SW480 (cell line): ENCODE measurements around the gene WSB1.
"Not testable (repeated sequence)": the region's sequence is repeated elsewhere in the genome, so short reads cannot be mapped to it uniquely, and the experiment has no call there.

Experiments used
- DNase-seq: peaks from one replicate; pipeline ENCODE4 v3.0.0-alpha.2; 2016; ENCODE audit warnings: low spot score

The WSB1 gene, protein sequence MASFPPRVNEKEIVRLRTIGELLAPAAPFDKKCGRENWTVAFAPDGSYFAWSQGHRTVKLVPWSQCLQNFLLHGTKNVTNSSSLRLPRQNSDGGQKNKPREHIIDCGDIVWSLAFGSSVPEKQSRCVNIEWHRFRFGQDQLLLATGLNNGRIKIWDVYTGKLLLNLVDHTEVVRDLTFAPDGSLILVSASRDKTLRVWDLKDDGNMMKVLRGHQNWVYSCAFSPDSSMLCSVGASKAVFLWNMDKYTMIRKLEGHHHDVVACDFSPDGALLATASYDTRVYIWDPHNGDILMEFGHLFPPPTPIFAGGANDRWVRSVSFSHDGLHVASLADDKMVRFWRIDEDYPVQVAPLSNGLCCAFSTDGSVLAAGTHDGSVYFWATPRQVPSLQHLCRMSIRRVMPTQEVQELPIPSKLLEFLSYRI

DNA sequence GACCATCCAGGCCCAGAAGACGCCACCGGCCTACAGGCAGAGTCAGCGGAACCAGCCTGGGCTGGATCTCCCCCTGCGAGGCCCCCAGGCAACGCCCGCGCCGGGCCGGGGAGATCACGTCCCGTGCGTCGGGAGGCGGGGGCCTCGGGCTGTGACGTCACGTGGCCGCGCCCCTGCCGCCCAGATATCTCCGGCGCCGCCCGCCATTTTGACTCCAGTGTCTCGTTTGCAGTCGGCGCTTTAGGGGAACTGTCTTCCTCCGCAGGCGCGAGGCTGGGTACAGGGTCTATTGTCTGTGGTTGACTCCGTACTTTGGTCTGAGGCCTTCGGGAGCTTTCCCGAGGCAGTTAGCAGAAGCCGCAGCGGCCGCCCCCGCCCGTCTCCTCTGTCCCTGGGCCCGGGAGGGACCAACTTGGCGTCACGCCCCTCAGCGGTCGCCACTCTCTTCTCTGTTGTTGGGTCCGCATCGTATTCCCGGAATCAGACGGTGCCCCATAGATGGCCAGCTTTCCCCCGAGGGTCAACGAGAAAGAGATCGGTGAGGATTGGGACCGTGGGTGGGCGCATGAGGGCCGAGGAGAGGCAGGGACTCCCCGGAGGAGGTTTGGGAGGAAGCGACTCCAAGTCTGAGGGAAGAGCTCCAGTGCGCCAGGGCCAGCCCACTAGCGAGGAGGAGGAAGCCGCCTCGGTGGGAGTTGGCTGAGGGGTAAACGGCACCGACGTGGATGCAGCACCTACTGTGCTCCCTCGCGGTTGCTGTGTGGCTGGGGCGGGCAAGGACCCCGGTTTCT is at the start of gene WSB1:
Gene WSB1, plus strand, starts transcription at position 217 of the 791 bp plus-strand sequence. Its CDS starts 282 bp downstream, at position 499.
- peak; percentile 88 for DNase-seq

DNA sequence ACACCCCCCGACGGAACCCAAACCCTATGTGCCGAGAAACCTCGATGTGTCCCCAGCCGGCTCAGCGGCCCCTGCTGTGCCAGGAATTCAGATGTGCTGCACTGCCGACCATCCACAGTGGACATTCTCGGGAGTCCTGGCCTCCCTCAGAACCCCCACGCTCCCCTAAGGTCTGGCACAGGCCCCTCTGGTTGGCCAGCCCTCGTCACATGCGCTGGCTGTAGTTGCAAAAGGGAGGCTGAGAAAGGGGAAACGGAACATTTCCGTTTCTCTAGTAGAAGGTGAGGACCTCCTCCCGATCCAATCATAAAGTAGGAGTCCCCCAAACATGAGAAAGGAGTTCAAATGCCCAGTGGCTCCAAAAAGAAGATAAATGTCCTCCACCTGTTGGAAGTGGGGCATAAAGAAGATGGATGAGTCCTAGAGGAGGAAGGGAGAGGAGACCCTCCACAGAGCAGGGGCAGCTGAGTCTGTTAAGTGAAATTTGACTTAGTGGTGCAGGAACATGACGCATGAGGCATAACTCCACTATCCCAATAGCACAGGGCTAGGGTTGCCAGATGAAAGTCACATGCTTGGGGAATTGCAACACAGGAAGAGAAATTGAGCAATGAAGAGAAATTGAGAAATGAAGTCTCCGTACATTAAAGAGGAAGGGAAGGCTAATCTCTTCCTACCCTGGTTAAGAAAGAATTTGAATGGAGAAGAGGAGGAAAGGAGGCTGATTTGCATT is 49.3 kb upstream of the WSB1 start:
- peak; percentile 17 for DNase-seq

DNA sequence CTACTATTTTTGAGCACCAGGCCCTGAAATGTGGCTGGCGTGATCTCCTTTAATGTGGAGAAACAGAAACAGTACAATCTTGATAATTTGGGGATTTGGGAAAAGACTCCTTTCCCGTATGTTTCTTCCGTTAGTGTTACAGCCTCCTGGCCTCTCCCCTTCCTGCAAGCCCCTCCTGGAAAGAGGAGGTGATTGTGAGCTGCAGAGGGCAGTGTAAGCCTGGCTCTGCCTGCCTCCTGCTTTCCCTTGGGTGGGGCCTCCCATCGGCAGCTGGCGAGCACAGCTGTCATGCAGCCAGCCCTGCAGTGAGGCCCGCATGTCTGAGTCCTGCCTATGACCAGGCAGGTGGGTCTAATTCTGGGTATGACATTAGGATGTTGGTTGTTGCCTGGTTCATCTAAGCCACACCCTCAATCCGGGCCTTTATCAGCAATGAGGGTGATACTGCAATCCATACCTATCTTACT is 48.7 kb upstream of the WSB1 start:
- peak; percentile 84 for DNase-seq

DNA sequence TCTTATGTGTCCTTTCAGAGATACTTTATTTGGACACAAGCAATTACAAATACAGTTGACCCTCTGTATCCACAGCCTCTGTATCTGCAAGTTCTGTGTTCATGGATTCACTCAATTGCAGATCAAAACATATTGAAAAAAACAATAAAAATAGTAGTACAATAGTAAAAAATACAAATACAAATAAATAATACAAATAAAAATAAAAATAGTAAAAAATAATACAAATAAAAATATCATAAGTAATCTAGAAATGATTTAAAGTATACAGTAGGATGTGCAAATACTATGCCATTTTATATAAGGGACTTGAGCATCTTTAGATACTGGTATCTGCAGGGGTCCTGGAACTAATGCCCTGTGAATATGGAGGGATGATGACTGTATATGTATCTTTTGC is 47.4 kb upstream of the WSB1 start:
- no peak for DNase-seq

DNA sequence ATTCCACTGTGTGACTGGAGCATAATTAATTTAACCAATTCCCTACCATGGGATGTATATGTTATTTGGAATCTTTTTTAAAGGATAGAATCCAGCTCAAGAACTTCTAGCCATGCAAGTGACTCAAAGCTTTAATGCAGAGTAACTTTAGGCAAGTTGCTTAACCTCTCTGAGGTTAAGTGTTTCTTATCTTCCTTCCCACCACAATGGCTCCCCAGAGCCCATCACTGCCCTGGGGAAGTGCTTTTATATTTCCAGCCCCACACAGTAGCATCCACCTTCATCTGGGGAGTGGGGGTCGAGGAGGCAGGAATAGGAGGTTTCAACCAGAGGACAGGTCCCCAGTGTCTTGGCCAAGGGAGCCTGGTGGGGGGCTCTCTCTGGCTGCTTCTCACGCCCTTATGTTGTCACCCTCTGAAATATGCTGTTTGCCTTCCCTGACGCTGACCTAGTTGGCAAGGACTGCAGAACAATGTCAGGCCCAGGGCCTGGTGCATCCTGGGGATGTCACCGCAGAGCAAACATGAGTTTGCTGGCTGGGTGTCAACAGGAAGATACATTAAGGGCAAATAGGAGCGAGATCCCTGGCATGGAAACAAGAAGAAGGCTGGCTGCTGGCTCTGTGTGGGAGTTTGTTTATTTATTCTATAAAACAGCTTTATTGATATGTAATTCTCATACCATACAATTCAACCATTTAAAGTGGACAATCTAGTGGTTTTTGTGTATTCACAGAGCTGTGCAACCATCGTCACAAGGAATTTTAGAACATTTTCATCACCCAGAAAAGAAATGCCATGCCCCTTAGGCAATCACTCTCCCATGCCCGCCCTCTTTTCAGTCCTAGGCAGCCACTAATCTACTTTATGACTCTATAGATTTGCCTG is 46.6 kb upstream of the WSB1 start:
- peak; percentile 92 for DNase-seq

DNA sequence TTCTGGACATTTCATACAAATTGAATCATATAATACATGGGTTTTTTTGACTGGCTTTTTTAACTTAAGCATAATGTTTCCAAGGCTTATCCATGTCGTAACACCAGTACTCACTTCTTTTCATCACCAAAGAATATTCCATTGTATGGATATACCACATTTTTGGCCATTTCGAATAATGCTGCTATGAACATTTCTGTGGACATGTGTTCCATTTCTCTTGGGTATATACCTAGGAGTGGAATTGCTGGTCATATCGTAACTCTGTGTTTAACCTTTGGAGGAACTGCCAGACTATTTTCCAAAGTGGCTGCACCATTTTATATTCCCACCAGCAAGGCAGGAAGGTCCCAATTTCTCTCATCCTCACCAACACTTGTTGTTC is 46.0 kb upstream of the WSB1 start:
- DNase-seq, result no peak

DNA sequence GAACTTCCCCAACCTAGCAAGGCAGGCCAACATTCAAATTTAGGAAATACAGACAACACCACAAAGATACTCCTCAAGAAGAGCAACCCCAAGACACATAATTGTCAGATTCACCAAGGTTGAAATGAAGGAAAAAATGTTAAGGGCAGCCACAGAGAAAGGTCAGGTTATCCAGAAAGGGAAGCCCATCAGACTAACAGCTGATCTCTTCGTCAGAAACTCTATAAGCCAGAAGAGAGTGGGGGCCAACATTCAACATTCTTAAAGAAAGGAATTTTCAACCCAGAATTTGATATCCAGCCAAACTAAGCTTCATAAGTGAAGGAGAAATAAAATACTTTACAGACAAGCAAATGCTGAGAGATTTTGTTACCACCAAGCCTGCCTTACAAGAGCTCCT is 43.1 kb upstream of the WSB1 start:
- DNase-seq, result not testable (repeated sequence)

DNA sequence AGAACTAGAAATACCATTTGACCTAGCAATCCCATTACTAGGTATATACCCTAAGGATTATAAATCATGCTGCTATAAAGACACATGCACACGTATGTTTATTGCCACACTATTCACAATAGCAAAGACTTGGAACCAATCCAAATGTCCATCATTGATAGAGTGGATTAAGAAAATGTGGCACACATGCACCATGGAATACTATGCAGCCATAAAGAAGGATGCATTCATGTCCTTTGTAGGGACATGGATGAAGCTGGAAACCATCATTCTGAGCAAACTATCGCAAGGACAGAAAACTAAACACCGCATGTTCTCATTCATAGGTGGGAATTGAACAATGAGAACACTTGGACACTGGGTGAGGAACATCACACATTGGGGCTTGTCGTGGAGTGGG is 39.1 kb upstream of the WSB1 start:
- not testable (repeated sequence) for DNase-seq

DNA sequence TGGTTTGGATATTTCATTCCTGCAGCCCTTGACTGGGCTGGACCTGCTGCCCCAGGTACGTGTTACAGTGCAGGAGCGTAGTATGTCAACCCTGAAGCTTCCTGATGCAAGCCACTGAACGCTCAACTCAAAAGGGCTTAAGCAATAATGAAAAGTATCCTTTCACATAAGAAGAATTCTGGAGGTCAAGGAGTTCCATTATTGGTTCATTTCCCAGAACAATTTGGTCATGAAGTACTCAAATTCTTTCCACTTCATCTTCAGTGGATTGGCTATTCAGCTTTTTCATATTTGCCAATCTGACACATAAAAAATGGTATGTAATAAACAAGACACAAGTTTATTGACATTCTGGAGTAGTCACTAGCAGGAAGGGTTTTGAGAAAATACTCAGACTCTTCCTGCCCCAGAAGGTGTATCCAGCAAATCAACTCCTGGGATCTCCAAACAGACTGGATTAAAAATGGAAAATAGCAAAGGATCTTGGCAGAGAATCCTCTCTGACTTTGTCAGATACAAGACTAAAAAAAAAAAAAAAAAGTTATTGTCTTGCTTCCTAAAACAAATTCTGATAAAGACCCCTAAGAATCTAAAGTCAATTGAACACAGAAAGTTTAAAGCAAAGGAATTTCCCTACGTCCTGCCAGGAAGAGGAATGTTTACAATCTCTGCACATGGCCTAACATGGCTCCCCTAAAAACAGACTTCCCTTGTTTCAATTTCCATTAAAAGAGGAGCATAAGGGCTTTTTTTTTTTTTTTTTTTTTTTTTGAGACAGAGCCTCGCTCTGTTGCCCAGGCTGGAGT is 37.5 kb upstream of the WSB1 start:
- no peak for DNase-seq

DNA sequence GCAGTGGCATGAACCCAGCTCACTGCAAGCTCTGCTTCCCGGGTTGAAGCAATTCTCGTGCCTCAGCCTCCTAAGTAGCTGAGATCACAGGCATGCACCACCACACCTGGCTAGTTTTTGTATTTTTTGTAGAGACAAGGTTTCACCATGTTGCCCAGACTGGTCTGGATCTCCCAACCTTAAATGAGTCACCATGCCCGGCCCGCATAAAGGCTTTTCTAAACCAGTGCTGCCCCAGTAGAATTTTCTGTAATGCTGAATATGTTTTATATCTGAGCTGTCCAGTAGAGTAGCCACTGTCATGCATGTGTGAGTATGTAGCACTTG is 36.9 kb upstream of the WSB1 start:
- no peak for DNase-seq

DNA sequence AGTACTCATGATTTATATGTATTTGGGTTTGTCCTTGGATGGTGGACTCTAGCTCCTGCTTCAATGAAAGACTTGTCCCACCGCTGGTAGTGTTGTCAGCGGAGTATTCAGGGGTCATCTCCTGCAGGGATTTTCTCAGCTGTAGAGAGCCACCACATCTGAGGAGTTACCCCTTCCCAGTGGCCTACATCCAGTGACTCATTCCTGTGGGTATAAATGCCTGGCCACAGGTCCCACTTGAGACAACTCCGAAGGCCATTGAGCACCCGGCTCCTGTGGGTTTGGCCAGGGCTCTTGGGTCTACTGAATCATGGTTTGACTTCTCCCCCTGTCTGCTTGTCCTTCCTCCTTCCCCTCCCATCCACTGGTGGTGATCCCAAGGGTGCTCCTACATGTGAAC is 34.6 kb upstream of the WSB1 start:
- DNase-seq, result peak; percentile 81

DNA sequence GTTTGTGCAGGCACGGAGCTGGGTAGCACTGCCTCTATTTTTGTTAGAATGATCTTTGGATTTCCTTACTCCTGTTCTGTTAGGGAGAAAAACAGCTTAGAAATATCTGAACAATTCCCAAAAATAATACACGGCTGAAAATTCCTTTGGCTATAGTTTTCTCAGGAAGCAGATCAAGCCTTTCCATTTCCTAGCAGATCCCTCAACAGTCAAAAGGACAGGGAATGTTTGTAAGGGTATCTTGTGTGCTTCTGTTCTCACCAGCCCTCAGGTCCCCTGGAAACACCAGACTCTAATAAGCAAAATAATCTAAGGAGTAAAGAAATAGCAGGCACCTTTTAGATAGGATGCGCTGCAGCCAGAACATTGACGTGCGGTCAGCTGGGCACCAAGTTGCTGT is 30.5 kb upstream of the WSB1 start:
- no peak for DNase-seq

DNA sequence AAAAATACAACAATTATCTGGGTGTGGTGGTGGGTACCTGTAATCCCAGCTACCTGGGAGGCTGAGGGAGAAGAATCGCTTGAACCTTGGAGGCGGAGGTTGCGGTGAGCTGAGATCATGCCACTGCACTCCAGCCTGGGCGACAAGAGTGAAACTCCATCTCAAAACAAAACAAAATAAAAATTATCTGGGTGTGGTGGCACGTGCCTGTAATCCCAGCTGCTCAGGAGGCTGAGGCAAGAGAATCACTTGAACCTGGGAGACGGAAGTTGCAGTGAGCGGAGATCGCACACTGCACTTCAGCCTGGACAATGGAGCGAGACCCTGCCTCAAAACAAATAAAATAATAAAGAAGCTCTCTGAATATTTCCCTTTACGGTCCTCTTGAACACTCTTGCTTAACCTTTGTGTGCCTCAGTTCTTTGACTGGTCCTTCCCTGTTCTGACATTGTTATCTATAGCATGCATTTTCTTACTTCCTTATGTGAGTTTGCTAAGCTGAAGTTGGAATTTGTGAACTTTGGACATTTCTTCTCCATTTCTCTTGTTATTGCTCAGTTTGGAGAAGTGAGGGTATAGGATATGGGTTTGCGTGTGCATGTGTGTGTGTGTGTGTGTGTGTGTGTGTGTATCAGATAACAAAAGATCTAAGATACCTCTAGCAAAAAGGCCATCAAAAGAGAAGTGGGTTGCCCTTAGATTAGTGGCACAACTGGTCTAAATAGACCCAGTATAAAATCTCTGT is 29.7 kb upstream of the WSB1 start:
- no peak for DNase-seq

DNA sequence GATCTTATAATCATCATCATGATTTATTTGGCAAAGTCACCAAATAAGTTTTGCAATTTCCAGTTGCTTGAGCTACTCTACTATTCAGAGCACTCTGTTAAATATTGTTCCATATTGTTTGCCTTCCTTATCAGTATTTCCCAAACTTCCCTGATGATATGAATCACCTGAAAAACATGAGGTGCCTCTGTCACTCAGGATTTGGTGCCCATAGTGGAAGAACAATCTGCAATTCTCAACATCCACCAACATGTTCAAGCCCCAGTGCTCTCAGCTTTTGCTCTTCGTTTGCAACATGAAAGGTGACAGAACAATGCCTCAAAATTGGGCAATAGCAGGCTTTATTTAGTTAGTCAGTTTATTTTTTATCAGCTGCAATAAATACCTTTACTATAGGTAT is 28.6 kb upstream of the WSB1 start:
- DNase-seq, result no peak

DNA sequence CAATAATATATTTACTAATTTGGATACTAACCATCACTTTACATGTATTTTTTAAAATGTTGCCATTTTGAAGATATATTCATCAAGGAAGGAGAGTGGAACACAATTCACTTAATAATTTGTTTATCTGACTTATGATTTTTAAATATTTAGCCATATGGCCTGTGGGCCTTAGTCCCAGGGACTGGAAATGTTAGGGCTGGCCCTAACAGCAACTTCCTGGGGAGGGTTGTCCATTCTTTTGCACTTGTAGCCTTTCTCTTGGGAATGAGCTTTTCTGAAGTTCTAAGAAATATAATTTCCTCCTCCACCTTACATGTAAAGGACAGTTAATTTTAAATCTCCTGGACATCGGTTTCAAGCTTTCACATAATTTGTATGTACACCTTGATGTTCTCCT is 27.7 kb upstream of the WSB1 start:
- no peak for DNase-seq

DNA sequence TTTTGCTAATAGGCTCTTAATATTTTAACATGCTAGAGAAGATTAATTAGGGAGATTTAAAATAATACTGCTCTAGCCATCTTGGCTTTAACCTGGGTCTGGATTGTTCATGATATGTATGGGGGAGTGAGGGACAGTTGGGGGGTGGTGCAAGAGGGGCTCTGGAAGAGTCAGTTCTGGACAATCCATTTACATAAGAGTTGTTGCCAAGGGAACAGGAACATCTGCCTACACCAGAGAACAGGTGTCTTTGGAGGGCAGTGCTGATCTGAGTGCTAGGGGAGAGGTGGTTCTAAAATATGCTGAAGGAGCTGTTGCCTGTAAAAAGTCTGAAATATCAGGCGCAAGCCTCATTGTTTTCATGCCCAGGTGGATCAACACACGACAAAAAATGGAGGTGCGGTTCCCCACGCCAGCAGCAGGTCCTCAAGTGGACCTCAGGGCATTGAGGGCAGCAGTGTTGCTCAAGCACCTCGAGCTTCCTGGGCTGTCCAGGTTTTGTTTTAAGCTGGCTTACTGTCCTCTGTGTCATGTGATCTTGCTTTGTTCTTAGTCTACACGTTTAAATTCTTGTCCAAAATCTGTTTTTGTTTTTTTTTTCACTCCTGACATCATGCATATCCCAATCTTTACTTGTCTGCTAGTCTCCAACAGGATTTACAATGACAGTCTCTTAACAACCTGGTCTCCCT is 25.4 kb upstream of the WSB1 start:
- no peak for DNase-seq

DNA sequence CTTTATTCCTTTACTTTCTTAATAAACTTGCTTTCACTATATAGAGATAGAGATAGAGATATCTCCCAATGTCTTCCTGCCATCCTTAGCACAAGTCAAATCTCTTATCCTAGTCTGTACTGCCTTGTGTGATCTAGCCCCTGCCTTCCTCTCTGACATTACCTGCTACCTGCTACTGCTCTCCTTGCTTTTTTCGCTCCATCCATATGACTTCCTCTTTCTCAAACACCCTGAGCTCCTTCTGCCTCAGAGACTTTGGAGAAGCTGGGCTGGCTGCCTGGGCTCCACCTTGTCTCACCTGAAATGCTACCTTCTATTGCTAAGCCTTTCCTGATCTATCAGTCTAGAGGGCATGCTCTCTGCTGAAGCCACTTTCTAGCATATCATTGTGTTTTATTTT is 24.7 kb upstream of the WSB1 start:
- no peak for DNase-seq

DNA sequence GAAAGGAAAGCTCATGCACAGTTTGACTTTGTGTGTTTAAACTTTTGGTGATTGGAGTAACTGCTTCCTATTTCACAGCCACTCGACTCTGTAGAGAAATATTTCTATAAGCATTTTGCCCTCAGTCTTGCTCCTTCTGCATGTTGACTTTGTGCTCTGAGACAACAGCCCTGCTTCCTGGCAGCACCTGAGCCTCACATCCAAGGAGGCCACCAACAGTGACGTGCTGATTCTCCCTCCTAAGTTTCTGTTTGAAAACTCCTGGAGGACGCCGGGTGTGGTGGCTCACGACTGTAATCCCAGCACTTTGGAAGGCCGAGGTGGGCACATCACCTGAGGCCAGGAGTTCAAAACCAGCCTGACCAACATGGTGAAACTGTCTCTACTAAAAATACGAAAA is 23.9 kb upstream of the WSB1 start:
- DNase-seq, result no peak

DNA sequence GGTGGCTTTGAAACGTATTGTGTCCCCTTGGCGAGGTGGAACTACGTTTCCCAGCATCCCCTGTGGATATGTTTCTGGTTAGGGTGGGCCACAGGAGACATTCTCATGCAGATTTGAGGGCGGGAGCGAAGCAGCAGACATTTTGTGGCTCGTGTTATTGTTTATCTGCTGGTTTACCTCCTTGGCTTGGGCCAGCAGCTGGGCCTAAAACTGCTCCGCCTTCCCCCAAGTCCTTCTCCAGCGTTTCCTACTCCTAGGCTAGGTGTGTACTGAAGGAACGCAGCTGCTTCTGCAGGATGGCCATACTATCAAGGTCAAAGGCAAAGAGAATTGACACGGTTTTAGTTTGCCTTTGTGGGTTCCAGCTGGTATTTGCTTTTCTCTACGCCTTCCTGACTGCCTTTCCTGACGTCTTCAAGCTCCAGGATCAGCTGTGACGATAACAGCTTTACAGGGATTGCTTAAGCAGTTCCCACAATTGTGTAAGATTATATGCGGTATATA is 17.2 kb upstream of the WSB1 start:
- no peak for DNase-seq
